H9 (cell line): ENCODE measurements around the gene EHF. TPM values are rescaled to one million over a fixed set of nuclear protein-coding genes. Genes with fewer than 3 reads are reported as not detected.
A peak's percentile ranks its signal among the peaks of the same experiment; 100 is the strongest.
"Not testable (repeated sequence)": the region's sequence is repeated elsewhere in the genome, so short reads cannot be mapped to it uniquely, and the experiment has no call there.

Experiments
- DNase-seq: peaks from one replicate; pipeline ENCODE4 v3.0.0-alpha.2; 2017
- H2AFZ ChIP-seq: one replicate; pipeline ENCODE4 v1.6.1; 2013; ENCODE audit warnings: mild to moderate bottlenecking, low read length, control low read depth, moderate library complexity
- H2AK5ac ChIP-seq: 2 replicates; pipeline ENCODE4 v1.6.1; 2013; ENCODE audit warnings: low read length, control low read depth, mixed read lengths; ENCODE audit not compliant: insufficient read length
- H2BK120ac ChIP-seq: one replicate; pipeline ENCODE4 v1.6.1; 2013; ENCODE audit warnings: low read depth, mild to moderate bottlenecking, low read length, control low read depth, inconsistent platforms; ENCODE audit not compliant: poor library complexity, severe bottlenecking
- H2BK12ac ChIP-seq: 2 replicates; pipeline ENCODE4 v1.6.1; 2013; ENCODE audit warnings: low read length, control low read depth, mixed read lengths, low read depth; ENCODE audit not compliant: insufficient read length
- H2BK15ac ChIP-seq: 2 replicates; pipeline ENCODE4 v1.6.1; 2013; ENCODE audit warnings: low read depth, low read length, control low read depth
- H2BK20ac ChIP-seq: one replicate; pipeline ENCODE4 v1.6.1; 2013; ENCODE audit warnings: low read depth, mild to moderate bottlenecking, low read length, control low read depth, inconsistent platforms; ENCODE audit not compliant: poor library complexity, severe bottlenecking
- H2BK5ac ChIP-seq: 2 replicates; pipeline ENCODE4 v1.6.1; 2013; ENCODE audit warnings: low read length, control low read depth, mixed read lengths; ENCODE audit not compliant: insufficient read length
- H3K14ac ChIP-seq: 2 replicates; pipeline ENCODE4 v1.6.1; 2013; ENCODE audit warnings: low read length, control low read depth; ENCODE audit not compliant: insufficient read depth
- H3K18ac ChIP-seq: 2 replicates; pipeline ENCODE4 v1.6.1; 2013; ENCODE audit warnings: low read depth, mild to moderate bottlenecking, mixed read lengths, low read length, control low read depth; ENCODE audit not compliant: insufficient read length
- H3K23ac ChIP-seq: 2 replicates; pipeline ENCODE4 v1.6.1; 2013; ENCODE audit warnings: low read length, control low read depth, mixed read lengths, low read depth; ENCODE audit not compliant: insufficient read length
- H3K23me2 ChIP-seq: 2 replicates; pipeline ENCODE4 v1.6.1; 2013; ENCODE audit warnings: low read depth, mild to moderate bottlenecking, mixed read lengths, low read length, control low read depth; ENCODE audit not compliant: insufficient read length, poor library complexity, severe bottlenecking
- H3K27ac ChIP-seq: 2 replicates; pipeline ENCODE4 v1.5.1; 2013; ENCODE audit warnings: low read length, control low read depth, mixed read lengths, low read depth; ENCODE audit not compliant: insufficient read length
- H3K27me3 ChIP-seq: 2 replicates; pipeline ENCODE4 v1.6.1; 2013; ENCODE audit warnings: low read length, control low read depth, inconsistent platforms; ENCODE audit not compliant: insufficient read depth
- H3K4ac ChIP-seq: 2 replicates; pipeline ENCODE4 v1.6.1; 2013; ENCODE audit warnings: low read depth, mild to moderate bottlenecking, control low read depth, inconsistent platforms, low read length, moderate library complexity
- H3K4me1 ChIP-seq: 2 replicates; pipeline ENCODE4 v1.6.1; 2013; ENCODE audit warnings: low read length, control low read depth, inconsistent platforms; ENCODE audit not compliant: insufficient read depth
- H3K4me2 ChIP-seq: 2 replicates; pipeline ENCODE4 v1.6.1; 2013; ENCODE audit warnings: low read length, control low read depth, mixed read lengths; ENCODE audit not compliant: insufficient read length, insufficient read depth
- H3K56ac ChIP-seq: 2 replicates; pipeline ENCODE4 v1.6.1; 2013; ENCODE audit warnings: low read depth, mild to moderate bottlenecking, mixed read lengths, low read length, control low read depth; ENCODE audit not compliant: insufficient read length
- H3K79me1 ChIP-seq: 2 replicates; pipeline ENCODE4 v1.6.1; 2013; ENCODE audit warnings: low read depth, mild to moderate bottlenecking, moderate library complexity, low read length, control low read depth, inconsistent platforms; ENCODE audit not compliant: insufficient read depth, poor library complexity, severe bottlenecking
- H3K79me2 ChIP-seq: 2 replicates; pipeline ENCODE4 v1.6.1; 2013; ENCODE audit warnings: low read length, control low read depth, inconsistent platforms; ENCODE audit not compliant: insufficient read depth
- H3K9ac ChIP-seq: 2 replicates; pipeline ENCODE4 v1.6.1; 2013; ENCODE audit warnings: low read length, control low read depth, mixed read lengths; ENCODE audit not compliant: insufficient read length; ENCODE audit errors: extremely low read depth
- H3K9me3 ChIP-seq: one replicate; pipeline ENCODE4 v1.6.1; 2013; ENCODE audit warnings: low read depth, low read length, inconsistent platforms; ENCODE audit not compliant: control insufficient read depth
- H3T11ph ChIP-seq: one replicate; pipeline ENCODE4 v1.6.1; 2013; ENCODE audit warnings: mild to moderate bottlenecking, low read length, control low read depth, inconsistent platforms
- H4K20me1 ChIP-seq: one replicate; pipeline ENCODE4 v1.6.1; 2013; ENCODE audit not compliant: control insufficient read depth, insufficient read length, insufficient read depth
- H4K5ac ChIP-seq: 2 replicates; pipeline ENCODE4 v1.6.1; 2013; ENCODE audit warnings: low read depth, mild to moderate bottlenecking, mixed read lengths, low read length, control low read depth; ENCODE audit not compliant: insufficient read length
- H4K8ac ChIP-seq: replicated peaks from 2 replicates; pipeline ENCODE4 v1.6.1; 2013; ENCODE audit warnings: low read length, control low read depth, mixed read lengths, low read depth; ENCODE audit not compliant: insufficient read length
- H4K91ac ChIP-seq: 2 replicates; pipeline ENCODE4 v1.6.1; 2013; ENCODE audit warnings: low read depth, mild to moderate bottlenecking, moderate library complexity, mixed read lengths, low read length, control low read depth; ENCODE audit not compliant: insufficient read length
- H3K27ac Mint-ChIP-seq, 3 experiments: 2 replicates in 2 of 3; 3 replicates in 1 of 3; pipeline ENCODE4 v1.8.0; 2020 to 2021; ENCODE audit warnings: mixed read lengths in 3 of 3, mild to moderate bottlenecking in 1 of 3, moderate library complexity in 1 of 3
- H3K27me3 Mint-ChIP-seq: 2 replicates; pipeline ENCODE4 v1.8.0; 2021; ENCODE audit warnings: low read depth, mild to moderate bottlenecking, moderate library complexity, mixed read lengths
- H3K36me3 Mint-ChIP-seq, 3 experiments: 2 replicates in 2 of 3; 3 replicates in 1 of 3; pipeline ENCODE4 v1.8.0; 2020 to 2021; ENCODE audit warnings: low read depth in 3 of 3, mixed read lengths in 3 of 3; ENCODE audit not compliant: insufficient read depth in 1 of 3
- H3K4me1 Mint-ChIP-seq, 2 experiments: 2 replicates each; pipeline ENCODE4 v1.8.0; 2020; ENCODE audit warnings: mixed read lengths in 2 of 2
- H3K4me3 Mint-ChIP-seq, 2 experiments: 2 replicates in 1 of 2; 3 replicates in 1 of 2; pipeline ENCODE4 v1.8.0; 2020 to 2021; ENCODE audit warnings: mild to moderate bottlenecking in 2 of 2, mixed read lengths in 2 of 2, moderate library complexity in 1 of 2
- H3K9me3 Mint-ChIP-seq, 2 experiments: 2 replicates in 1 of 2; 3 replicates in 1 of 2; pipeline ENCODE4 v1.8.0; 2020; ENCODE audit warnings: mild to moderate bottlenecking in 2 of 2, mixed read lengths in 2 of 2, moderate library complexity in 1 of 2
- WGBS: extraction: QIAGEN DNeasy Blood & Tissue Kit; methylation state at CpG from one replicate; pipeline ENCODE4 v1.1.7; 2013; ENCODE audit warnings: missing lambda C conversion rate, low lambda C conversion rate, mixed read lengths; ENCODE audit not compliant: insufficient read length; ENCODE audit errors: extremely low coverage; 5-methylcytosine and 5-hydroxymethylcytosine counted together
- total RNA-seq: library from RNA; stranded (reverse); gene quantifications from 2 replicates; pipeline ENCODE4 v1.2.1, GENCODE V29; 2021
- TF ChIP-seq, protein P1 (sequence below): fragments of 200-600 bp; sonication (generic); conservative IDR thresholded peaks from 3 replicates; pipeline ENCODE4 v1.8.0; 2021; ENCODE audit warnings: antibody characterized with exemption, mild to moderate bottlenecking

EHF gene
- total RNA-seq, 1 experiment from 2014 or later: not detected

- Histone ChIP-seq H2AFZ (no peak overlapping the region), H3K79me1 (no peaks in the 10 kb centered on the region), H4K91ac (no peak overlapping the region), H3K9me3 (no peaks in the 10 kb centered on the region), H3K27ac (no peak overlapping the region), H3K23me2 (no peaks in the 10 kb centered on the region), H2BK20ac (no peak overlapping the region), H3K4me1 (peaks cover 4% of the 10 kb centered on the region; the same call in 1 of the 2 replicates), H3T11ph (no peak overlapping the region), H3K4ac (no peak overlapping the region), H4K5ac (no peak overlapping the region), H2AK5ac (no peak overlapping the region), H3K79me2 (no peaks in the 10 kb centered on the region), H3K27me3 (no peaks in the 10 kb centered on the region), H2BK15ac (no peak overlapping the region), H2BK120ac (no peak overlapping the region), H3K18ac (no peak overlapping the region), H2BK5ac (no peak overlapping the region), H2BK12ac (no peak overlapping the region), H3K23ac (no peak overlapping the region), H3K56ac (no peak overlapping the region), H3K4me2 (no peak overlapping the region), H3K14ac (no peak overlapping the region), H4K20me1 (no peaks in the 10 kb centered on the region), H4K8ac (no peak overlapping the region), H3K9ac (no peak overlapping the region)
- H3K27ac Mint-ChIP-seq: no peak overlapping the region
- peaks cover 2 to 3% of the 10 kb centered on the region in 2 experiments; a peak in 3 of 5 replicates for H3K9me3 Mint-ChIP-seq
- no peak for DNase-seq
- H3K27me3 Mint-ChIP-seq: no peaks in the 10 kb centered on the region
- TF ChIP-seq, protein P1, sequence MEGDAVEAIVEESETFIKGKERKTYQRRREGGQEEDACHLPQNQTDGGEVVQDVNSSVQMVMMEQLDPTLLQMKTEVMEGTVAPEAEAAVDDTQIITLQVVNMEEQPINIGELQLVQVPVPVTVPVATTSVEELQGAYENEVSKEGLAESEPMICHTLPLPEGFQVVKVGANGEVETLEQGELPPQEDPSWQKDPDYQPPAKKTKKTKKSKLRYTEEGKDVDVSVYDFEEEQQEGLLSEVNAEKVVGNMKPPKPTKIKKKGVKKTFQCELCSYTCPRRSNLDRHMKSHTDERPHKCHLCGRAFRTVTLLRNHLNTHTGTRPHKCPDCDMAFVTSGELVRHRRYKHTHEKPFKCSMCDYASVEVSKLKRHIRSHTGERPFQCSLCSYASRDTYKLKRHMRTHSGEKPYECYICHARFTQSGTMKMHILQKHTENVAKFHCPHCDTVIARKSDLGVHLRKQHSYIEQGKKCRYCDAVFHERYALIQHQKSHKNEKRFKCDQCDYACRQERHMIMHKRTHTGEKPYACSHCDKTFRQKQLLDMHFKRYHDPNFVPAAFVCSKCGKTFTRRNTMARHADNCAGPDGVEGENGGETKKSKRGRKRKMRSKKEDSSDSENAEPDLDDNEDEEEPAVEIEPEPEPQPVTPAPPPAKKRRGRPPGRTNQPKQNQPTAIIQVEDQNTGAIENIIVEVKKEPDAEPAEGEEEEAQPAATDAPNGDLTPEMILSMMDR: no peak
- no CpG with 5 or more reads among the region's 2 CpGs for WGBS
- no peaks in the 10 kb centered on the region; a peak in 1 of 7 replicates for H3K36me3 Mint-ChIP-seq
- peaks cover 23 to 28% of the 10 kb centered on the region in 2 experiments for H3K4me1 Mint-ChIP-seq
- no peak overlapping the region for H3K4me3 Mint-ChIP-seq
Measured at GRCh38 chr11:34685864-34686263, 65.0 kb downstream of the EHF start.

DNA sequence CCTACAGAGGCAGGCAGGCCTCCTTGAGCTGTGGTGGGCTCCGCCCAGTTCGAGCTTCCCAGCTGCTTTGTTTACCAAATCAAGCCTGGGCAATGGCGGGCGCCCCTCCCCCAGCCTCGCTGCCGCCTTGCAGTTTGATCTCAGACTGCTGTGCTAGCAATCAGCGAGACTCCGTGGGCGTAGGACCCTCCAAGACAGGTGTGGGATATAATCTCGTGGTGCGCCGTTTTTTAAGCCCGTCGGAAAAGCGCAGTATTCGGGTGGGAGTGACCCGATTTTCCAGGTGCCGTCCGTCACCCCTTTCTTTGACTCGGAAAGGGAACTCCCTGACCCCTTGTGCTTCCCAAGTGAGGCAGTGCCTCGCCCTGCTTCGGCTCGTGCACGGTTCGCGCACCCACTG lies 71.4 kb downstream of the EHF start:
- not testable (repeated sequence) for H3K9me3 ChIP-seq, H3K23me2 ChIP-seq, H3K79me1 ChIP-seq, H2BK120ac ChIP-seq, H3K27ac ChIP-seq, H4K5ac ChIP-seq, H3K23ac ChIP-seq, H4K8ac ChIP-seq, H4K20me1 ChIP-seq, H3T11ph ChIP-seq, H3K4ac ChIP-seq, H3K18ac ChIP-seq, H3K56ac ChIP-seq, H2AFZ ChIP-seq, H3K4me1 ChIP-seq, H2AK5ac ChIP-seq, H4K91ac ChIP-seq, H2BK15ac ChIP-seq, H2BK20ac ChIP-seq, H3K27me3 ChIP-seq, H3K9ac ChIP-seq, DNase-seq, H2BK12ac ChIP-seq, H3K4me2 ChIP-seq, H3K27me3 Mint-ChIP-seq, H3K14ac ChIP-seq, H3K79me2 ChIP-seq, H2BK5ac ChIP-seq
- H3K9me3 Mint-ChIP-seq: peaks cover 14 to 19% of the 10 kb centered on the region in 2 experiments; a peak in 4 of 5 replicates
- WGBS: no CpG with 5 or more reads among the region's 26 CpGs
- peaks cover 4 to 26% (median 18%) of the 10 kb centered on the region in 3 experiments for H3K36me3 Mint-ChIP-seq
- H3K4me1 Mint-ChIP-seq: peaks cover 18 to 30% of the 10 kb centered on the region in 2 experiments
- H3K4me3 Mint-ChIP-seq: peak overlapping the region; percentile 83 to 91
- peak overlapping the region in 2 of 3 experiments; percentile 98; a peak in 6 of 7 replicates for H3K27ac Mint-ChIP-seq
